Fibroblast of the aortic adventitia (primary cell): ENCODE data around the gene COL15A1. TPM values are rescaled to one million over a fixed set of nuclear protein-coding genes. Genes with fewer than 3 reads are reported as not detected.
A peak's percentile ranks its signal among the peaks of the same experiment; 100 is the strongest.

Experiments
- DNase-seq: peaks from one replicate; pipeline ENCODE4 v3.0.0-alpha.2; 2010; ENCODE audit warnings: low read depth
- H3K4me3 ChIP-seq: 2 replicates; pipeline ENCODE4 v1.5.1; 2011; ENCODE audit warnings: low read depth, mild to moderate bottlenecking, control low read depth, low read length, moderate library complexity
- total RNA-seq: library from RNA; depleted of rRNA; stranded (reverse); fragments of >200 nt; gene quantifications from 2 replicates; pipeline ENCODE4 v1.2.3, GENCODE V29; 2012; ENCODE audit warnings: low replicate concordance
- TF ChIP-seq, protein P1 (sequence below): IDR thresholded peaks from 2 replicates; pipeline ENCODE4 v1.5.1; 2011; ENCODE audit warnings: mild to moderate bottlenecking, low read length, control low read depth, inconsistent platforms; ENCODE audit not compliant: insufficient read depth

The COL15A1 gene
- total RNA-seq, 1 donor = 25.3 TPM

DNA sequence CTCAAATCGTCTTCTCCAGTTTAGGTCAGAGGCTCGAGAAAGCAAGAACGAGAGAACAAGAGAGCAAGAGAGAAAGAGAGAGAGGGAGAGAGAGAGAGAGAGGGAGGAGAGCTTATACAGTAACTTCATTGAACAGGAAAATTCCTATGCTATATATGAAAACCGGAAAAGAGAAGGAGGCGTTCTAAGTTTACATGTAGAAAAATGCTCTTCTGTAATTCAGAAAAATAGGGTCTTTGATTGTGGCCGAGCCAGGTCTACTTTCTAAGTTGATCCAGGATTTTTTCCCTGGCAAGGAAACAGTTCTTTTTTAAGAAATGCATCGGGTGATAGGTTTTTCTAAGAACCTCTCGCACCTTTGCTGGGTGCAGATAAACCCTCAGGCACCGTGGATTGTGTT lies 29.5 kb downstream of the COL15A1 start:
- TF ChIP-seq, protein P1, sequence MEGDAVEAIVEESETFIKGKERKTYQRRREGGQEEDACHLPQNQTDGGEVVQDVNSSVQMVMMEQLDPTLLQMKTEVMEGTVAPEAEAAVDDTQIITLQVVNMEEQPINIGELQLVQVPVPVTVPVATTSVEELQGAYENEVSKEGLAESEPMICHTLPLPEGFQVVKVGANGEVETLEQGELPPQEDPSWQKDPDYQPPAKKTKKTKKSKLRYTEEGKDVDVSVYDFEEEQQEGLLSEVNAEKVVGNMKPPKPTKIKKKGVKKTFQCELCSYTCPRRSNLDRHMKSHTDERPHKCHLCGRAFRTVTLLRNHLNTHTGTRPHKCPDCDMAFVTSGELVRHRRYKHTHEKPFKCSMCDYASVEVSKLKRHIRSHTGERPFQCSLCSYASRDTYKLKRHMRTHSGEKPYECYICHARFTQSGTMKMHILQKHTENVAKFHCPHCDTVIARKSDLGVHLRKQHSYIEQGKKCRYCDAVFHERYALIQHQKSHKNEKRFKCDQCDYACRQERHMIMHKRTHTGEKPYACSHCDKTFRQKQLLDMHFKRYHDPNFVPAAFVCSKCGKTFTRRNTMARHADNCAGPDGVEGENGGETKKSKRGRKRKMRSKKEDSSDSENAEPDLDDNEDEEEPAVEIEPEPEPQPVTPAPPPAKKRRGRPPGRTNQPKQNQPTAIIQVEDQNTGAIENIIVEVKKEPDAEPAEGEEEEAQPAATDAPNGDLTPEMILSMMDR = no peak
- DNase-seq = no peak
- H3K4me3 ChIP-seq = no peak overlapping the region

DNA sequence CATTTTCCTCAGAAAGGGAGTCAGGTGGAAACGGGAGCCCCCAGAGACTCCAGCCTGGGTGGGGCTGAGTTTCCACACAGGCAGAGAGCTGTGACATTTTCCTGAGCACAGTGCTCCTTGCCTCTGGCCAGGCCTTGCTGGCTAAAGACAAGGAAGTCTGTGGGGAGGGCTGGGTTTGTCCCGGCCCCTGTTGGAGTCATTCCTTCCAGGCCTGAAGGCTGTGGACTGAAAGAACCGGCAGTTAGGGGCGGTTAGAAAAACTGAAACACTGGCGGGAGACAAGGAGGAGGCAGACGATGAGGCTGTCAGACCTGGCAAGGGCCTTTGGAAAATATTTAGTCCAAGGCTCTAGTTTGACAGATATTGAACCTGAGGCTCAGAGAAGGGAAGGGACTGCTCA lies 29.9 kb downstream of the COL15A1 start:
- no peak for DNase-seq
- H3K4me3 ChIP-seq = no peak overlapping the region
- TF ChIP-seq, protein P1 = no peak

DNA sequence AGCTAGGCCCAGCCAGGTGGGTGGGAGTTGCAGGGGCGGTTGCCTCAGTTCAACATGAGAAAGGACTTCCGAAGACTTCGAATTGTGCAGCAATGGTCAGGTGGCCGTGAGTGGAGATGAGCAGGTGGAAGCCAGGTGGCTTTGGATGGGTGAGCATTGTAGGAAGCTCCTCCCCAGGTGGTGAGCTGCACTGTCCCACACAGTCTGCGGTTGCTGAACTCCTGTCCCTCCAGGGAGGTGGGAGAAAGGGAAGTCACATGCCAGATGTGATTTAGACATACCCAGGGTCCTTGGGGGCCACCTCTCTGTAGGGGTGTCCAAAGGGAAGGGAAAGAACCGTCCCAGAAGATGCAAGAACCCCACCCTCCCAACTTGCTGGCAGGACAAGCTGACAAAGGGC lies 30.4 kb downstream of the COL15A1 start:
- H3K4me3 ChIP-seq = no peak overlapping the region
- TF ChIP-seq, protein P1 = no peak
- DNase-seq = no peak

DNA sequence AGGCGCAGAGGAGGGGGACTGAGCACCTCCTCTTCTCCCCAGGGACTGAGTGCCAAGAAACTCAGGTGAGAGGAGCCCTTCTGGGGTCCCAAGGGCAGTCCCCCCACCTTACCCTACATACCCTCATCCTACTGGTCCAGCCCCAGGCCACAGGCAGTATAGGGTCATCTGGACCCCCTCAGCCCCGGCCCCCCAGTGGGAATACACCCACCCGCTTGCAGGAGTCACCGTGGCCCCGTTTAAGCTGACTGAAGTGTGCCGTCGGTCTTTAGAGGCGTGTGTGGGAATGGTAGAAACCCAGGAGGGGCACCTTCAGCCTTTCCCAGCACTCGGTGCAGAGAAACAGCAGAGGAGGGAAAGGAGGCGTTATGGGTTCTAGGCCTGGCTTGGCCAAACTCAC lies 30.8 kb downstream of the COL15A1 start:
- no peak overlapping the region for H3K4me3 ChIP-seq
- TF ChIP-seq, protein P1 = no peak
- DNase-seq = no peak

DNA sequence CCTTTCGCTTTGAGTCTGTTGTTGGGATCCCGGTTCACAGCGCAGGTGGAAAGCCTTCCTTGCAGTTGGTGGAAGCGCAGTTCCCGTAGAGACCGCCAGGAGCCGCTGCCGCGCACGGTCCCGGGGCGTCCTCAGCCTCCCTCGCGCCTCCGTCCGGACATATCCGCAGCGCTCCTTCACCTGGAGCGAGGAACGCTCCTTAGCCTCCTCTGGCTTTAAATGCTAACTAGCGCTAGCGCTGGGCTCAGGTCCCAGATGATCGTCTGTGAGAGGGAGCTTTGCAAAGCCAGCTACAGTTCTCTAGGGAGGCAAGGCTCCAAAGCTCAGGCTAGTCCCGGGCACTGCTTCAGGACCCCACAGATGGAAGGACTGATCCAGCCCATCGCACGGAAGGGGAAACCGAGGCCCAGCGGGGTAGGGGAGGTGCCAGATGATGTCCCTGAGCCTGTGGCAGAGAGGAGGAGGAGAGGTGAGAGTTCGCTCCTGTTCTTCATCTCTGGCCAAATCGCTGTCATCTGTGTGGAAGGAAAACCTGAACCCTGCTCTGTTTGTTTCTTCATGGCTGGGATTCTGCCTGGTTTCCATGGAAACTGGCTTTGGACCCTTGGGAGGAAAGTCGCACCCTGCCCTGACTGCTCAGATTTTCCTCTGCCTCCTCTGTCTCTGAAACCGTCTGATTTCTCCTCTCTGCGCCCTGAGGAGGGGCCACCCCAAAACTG lies 31.4 kb downstream of the COL15A1 start:
- DNase-seq = peak; percentile 69
- peak overlapping the region; percentile 54 for H3K4me3 ChIP-seq
- TF ChIP-seq, protein P1 = peak; percentile 99

DNA sequence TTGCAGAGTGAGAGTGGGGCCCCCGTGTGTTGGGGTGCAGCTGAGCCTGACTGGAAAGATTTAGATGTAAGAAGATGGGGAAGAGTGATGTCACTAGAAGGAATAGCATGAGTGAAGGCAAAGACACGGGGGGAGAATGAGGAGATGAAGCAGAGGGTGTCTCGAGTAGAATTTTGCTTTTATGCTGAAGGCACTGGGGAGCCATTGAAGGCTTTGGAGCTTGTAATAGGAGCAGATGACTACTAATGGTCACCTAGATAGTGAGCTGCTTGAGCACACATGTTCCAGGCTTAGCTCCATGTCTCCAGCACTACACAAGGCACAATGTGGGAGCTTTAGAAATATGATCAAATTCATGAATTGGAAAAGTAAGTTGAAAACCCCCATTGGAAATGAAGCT lies 32.1 kb downstream of the COL15A1 start:
- TF ChIP-seq, protein P1 = no peak
- H3K4me3 ChIP-seq = no peak overlapping the region
- no peak for DNase-seq

DNA sequence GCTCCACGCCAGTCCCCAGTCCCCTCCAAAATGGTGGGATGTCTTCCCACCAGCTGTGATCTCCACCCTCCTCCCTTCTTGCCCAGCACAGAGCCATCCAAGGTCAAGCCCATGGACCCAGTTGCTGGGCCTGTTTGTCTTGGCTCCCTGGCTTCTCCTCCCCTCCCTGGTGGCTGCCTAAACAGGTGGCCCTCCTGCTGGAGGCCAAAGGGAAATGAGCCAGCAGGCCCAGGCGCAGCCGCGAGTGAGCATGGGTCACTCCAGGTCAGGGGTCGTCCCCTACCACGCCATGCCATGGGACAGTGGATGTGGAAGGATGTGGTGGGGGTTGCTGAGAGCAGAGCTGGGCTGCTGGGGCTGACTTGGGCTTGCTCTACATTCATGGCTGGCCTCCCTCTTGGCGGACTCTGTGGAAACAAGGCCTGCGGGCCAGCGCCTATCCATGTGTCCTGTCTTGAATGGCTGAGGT lies 33.6 kb downstream of the COL15A1 start:
- H3K4me3 ChIP-seq = no peak overlapping the region
- TF ChIP-seq, protein P1 = no peak
- DNase-seq = no peak
